HepG2 (cell line): Measurements from ENCODE around the gene CAMTA2. TPM values are rescaled to one million over a fixed set of nuclear protein-coding genes. Genes with fewer than 3 reads are reported as not detected.

Source experiments
- BRD4 ChIP-seq: sonication (generic); formaldehyde crosslinking; IDR thresholded peaks from 2 replicates; pipeline ENCODE4 v1.4.0; 2020; ENCODE audit warnings: missing genetic modification reagents
- KAT8 ChIP-seq: IDR thresholded peaks from 2 replicates; pipeline ENCODE4 v1.6.1; 2016; ENCODE audit warnings: missing genetic modification reagents, missing compliant biosample characterization
- KDM1A ChIP-seq: IDR thresholded peaks from 2 replicates; pipeline ENCODE4 v1.6.1; 2016; ENCODE audit warnings: missing compliant biosample characterization
- KLF13 ChIP-seq: sonication (generic); formaldehyde crosslinking; IDR thresholded peaks from 2 replicates; pipeline ENCODE4 v1.4.0; 2020; ENCODE audit warnings: mild to moderate bottlenecking, missing genetic modification reagents
- KMT2B ChIP-seq: IDR thresholded peaks from 2 replicates; pipeline ENCODE4 v1.6.1; 2016; ENCODE audit warnings: missing genetic modification reagents, missing compliant biosample characterization
- PAWR ChIP-seq: sonication (generic); formaldehyde crosslinking; IDR thresholded peaks from 2 replicates; pipeline ENCODE4 v1.4.0; 2020; ENCODE audit warnings: missing genetic modification reagents, mild to moderate bottlenecking, borderline replicate concordance
- POLR2AphosphoS2 ChIP-seq: IDR thresholded peaks from 2 replicates; pipeline ENCODE4 v1.6.1; 2011; ENCODE audit warnings: low read depth, low read length, improper control_type of control experiment
- RFXANK ChIP-seq: IDR thresholded peaks from 2 replicates; pipeline ENCODE4 v1.6.1; 2016
- RXRA ChIP-seq: sonication (generic); formaldehyde crosslinking; IDR thresholded peaks from 2 replicates; pipeline ENCODE4 v1.5.1; 2020; ENCODE audit warnings: missing genetic modification reagents
- SNAPC2 ChIP-seq: sonication (generic); formaldehyde crosslinking; IDR thresholded peaks from 2 replicates; pipeline ENCODE4 v1.8.1; 2022; ENCODE audit warnings: mild to moderate bottlenecking, missing genetic modification reagents
- SRY ChIP-seq: sonication (generic); formaldehyde crosslinking; IDR thresholded peaks from 2 replicates; pipeline ENCODE4 v1.8.0; 2022; ENCODE audit warnings: mild to moderate bottlenecking, missing genetic modification reagents
- TARDBP ChIP-seq: sonication (generic); formaldehyde crosslinking; IDR thresholded peaks from 2 replicates; pipeline ENCODE4 v1.8.0; 2022; ENCODE audit warnings: mild to moderate bottlenecking, missing genetic modification reagents
- ZBTB46 ChIP-seq: sonication (generic); formaldehyde crosslinking; IDR thresholded peaks from 2 replicates; pipeline ENCODE4 v1.4.0; 2020; ENCODE audit warnings: mild to moderate bottlenecking, missing genetic modification reagents, borderline replicate concordance
- ZBTB8A ChIP-seq: sonication (generic); formaldehyde crosslinking; IDR thresholded peaks from 2 replicates; pipeline ENCODE4 v1.4.0; 2020; ENCODE audit warnings: mild to moderate bottlenecking, low read depth, missing genetic modification reagents, borderline replicate concordance
- ZNF232 ChIP-seq: sonication (generic); formaldehyde crosslinking; IDR thresholded peaks from 2 replicates; pipeline ENCODE4 v1.4.0; 2020; ENCODE audit warnings: missing genetic modification reagents, borderline replicate concordance
- ZNF234 ChIP-seq: sonication (generic); formaldehyde crosslinking; conservative IDR thresholded peaks from 2 replicates; pipeline ENCODE4 v1.5.1; 2020; ENCODE audit warnings: mild to moderate bottlenecking, missing genetic modification reagents
- ZNF280B ChIP-seq: sonication (generic); formaldehyde crosslinking; IDR thresholded peaks from 2 replicates; pipeline ENCODE4 v1.5.0; 2020; ENCODE audit warnings: missing genetic modification reagents, mild to moderate bottlenecking, borderline replicate concordance
- ZNF383 ChIP-seq: sonication (generic); formaldehyde crosslinking; IDR thresholded peaks from 2 replicates; pipeline ENCODE4 v1.4.0; 2020; ENCODE audit warnings: missing genetic modification reagents, mild to moderate bottlenecking, borderline replicate concordance
- ZNF549 ChIP-seq: sonication (generic); formaldehyde crosslinking; IDR thresholded peaks from 2 replicates; pipeline ENCODE4 v1.5.0; 2020; ENCODE audit warnings: missing genetic modification reagents
- polyA plus RNA-seq, 8 experiments: library from polyadenylated mRNA; depleted of rRNA in 3 of 8; stranded (reverse) in 7 of 8; unstranded in 1 of 8; fragments of >200 nt; fragmentation: Illumina TruSeq in 4 of 8; extraction: Trizol in 4 of 8; gene quantifications; 2 replicates each; pipeline versions ENCODE4 v1.2.1 to v1.2.3, GENCODE V29; 2011 to 2016; ENCODE audit warnings: low read depth in 4 of 8, missing spikeins in 1 of 8, mixed read lengths in 1 of 8; ENCODE audit not compliant: insufficient read depth in 1 of 8
- total RNA-seq, 5 experiments: library from RNA; depleted of rRNA; stranded (reverse); fragments of >200 nt; fragmentation: Illumina TruSeq; extraction: Trizol; gene quantifications; 2 replicates each; pipeline ENCODE4 v1.2.3, GENCODE V29; 2016; ENCODE audit warnings: low read depth in 1 of 5
- TF ChIP-seq, protein P1 (sequence below): sonication (generic); formaldehyde crosslinking; IDR thresholded peaks from 2 replicates; pipeline ENCODE4 v1.4.0; 2020; ENCODE audit warnings: missing genetic modification reagents
- TF ChIP-seq, protein P2 (sequence below): sonication (generic); formaldehyde crosslinking; IDR thresholded peaks from 2 replicates; pipeline ENCODE4 v1.8.0; 2022; ENCODE audit warnings: missing genetic modification reagents, mild to moderate bottlenecking, moderate library complexity, borderline replicate concordance

The CAMTA2 gene
- total and polyA plus RNA-seq, 2 of the 13 experiments (the other 11 are each of a cell fraction or from before 2014, with no cell fraction given), result 4.1 to 7.1 TPM

GRCh38 chr17:4969551-4970173 lies 17.8 kb downstream of the CAMTA2 start (continued):
- TF ChIP-seq KDM1A (no peak), RXRA (CRISPR knock-in tag) (no peak), KMT2B (CRISPR knock-in tag) (no peak), SRY (CRISPR knock-in tag) (0 out of 2 replicates have a peak, but pooled peaks have one; percentile 18), KAT8 (CRISPR knock-in tag) (no peak), BRD4 (peak; percentile 43; the same call in 1 of the 2 replicates), ZBTB46 (CRISPR knock-in tag) (no peak), ZNF232 (CRISPR knock-in tag) (peak; percentile 59; the same call in 1 of the 2 replicates), SNAPC2 (CRISPR knock-in tag) (no peak), ZNF280B (CRISPR knock-in tag) (no peak), ZBTB8A (no peak), ZNF549 (CRISPR knock-in tag) (no peak), ZNF234 (CRISPR knock-in tag) (no peak), KLF13 (no peak), TARDBP (CRISPR knock-in tag) (no peak), POLR2AphosphoS2 (no peak), PAWR (CRISPR knock-in tag) (no peak), RFXANK (CRISPR knock-in tag) (no peak), ZNF383 (CRISPR knock-in tag) (no peak)
- TF ChIP-seq, protein P1, sequence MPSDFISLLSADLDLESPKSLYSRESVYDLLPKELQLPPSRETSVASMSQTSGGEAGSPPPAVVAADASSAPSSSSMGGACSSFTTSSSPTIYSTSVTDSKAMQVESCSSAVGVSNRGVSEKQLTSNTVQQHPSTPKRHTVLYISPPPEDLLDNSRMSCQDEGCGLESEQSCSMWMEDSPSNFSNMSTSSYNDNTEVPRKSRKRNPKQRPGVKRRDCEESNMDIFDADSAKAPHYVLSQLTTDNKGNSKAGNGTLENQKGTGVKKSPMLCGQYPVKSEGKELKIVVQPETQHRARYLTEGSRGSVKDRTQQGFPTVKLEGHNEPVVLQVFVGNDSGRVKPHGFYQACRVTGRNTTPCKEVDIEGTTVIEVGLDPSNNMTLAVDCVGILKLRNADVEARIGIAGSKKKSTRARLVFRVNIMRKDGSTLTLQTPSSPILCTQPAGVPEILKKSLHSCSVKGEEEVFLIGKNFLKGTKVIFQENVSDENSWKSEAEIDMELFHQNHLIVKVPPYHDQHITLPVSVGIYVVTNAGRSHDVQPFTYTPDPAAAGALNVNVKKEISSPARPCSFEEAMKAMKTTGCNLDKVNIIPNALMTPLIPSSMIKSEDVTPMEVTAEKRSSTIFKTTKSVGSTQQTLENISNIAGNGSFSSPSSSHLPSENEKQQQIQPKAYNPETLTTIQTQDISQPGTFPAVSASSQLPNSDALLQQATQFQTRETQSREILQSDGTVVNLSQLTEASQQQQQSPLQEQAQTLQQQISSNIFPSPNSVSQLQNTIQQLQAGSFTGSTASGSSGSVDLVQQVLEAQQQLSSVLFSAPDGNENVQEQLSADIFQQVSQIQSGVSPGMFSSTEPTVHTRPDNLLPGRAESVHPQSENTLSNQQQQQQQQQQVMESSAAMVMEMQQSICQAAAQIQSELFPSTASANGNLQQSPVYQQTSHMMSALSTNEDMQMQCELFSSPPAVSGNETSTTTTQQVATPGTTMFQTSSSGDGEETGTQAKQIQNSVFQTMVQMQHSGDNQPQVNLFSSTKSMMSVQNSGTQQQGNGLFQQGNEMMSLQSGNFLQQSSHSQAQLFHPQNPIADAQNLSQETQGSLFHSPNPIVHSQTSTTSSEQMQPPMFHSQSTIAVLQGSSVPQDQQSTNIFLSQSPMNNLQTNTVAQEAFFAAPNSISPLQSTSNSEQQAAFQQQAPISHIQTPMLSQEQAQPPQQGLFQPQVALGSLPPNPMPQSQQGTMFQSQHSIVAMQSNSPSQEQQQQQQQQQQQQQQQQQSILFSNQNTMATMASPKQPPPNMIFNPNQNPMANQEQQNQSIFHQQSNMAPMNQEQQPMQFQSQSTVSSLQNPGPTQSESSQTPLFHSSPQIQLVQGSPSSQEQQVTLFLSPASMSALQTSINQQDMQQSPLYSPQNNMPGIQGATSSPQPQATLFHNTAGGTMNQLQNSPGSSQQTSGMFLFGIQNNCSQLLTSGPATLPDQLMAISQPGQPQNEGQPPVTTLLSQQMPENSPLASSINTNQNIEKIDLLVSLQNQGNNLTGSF (CRISPR knock-in tag), result 0 out of 2 replicates have a peak, but pooled peaks have one; percentile 33
- TF ChIP-seq, protein P2, sequence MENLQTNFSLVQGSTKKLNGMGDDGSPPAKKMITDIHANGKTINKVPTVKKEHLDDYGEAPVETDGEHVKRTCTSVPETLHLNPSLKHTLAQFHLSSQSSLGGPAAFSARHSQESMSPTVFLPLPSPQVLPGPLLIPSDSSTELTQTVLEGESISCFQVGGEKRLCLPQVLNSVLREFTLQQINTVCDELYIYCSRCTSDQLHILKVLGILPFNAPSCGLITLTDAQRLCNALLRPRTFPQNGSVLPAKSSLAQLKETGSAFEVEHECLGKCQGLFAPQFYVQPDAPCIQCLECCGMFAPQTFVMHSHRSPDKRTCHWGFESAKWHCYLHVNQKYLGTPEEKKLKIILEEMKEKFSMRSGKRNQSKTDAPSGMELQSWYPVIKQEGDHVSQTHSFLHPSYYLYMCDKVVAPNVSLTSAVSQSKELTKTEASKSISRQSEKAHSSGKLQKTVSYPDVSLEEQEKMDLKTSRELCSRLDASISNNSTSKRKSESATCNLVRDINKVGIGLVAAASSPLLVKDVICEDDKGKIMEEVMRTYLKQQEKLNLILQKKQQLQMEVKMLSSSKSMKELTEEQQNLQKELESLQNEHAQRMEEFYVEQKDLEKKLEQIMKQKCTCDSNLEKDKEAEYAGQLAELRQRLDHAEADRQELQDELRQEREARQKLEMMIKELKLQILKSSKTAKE (CRISPR knock-in tag), result no peak
